B cell (primary cell): ENCODE measurements around the gene ASPHD1.

ENCODE experiments used
- EZH2 ChIP-seq: IDR thresholded peaks from 2 replicates; pipeline ENCODE4 v1.6.1; 2012; ENCODE audit warnings: borderline replicate concordance, low read depth, mild to moderate bottlenecking, moderate library complexity, low read length; ENCODE audit not compliant: insufficient read depth, poor library complexity, severe bottlenecking
- TF ChIP-seq, protein P1 (sequence below): fragments of 200-600 bp; IDR thresholded peaks from one replicate; pipeline ENCODE4 v1.8.0; 2022; ENCODE audit warnings: antibody characterized with exemption, mild to moderate bottlenecking

DNA sequence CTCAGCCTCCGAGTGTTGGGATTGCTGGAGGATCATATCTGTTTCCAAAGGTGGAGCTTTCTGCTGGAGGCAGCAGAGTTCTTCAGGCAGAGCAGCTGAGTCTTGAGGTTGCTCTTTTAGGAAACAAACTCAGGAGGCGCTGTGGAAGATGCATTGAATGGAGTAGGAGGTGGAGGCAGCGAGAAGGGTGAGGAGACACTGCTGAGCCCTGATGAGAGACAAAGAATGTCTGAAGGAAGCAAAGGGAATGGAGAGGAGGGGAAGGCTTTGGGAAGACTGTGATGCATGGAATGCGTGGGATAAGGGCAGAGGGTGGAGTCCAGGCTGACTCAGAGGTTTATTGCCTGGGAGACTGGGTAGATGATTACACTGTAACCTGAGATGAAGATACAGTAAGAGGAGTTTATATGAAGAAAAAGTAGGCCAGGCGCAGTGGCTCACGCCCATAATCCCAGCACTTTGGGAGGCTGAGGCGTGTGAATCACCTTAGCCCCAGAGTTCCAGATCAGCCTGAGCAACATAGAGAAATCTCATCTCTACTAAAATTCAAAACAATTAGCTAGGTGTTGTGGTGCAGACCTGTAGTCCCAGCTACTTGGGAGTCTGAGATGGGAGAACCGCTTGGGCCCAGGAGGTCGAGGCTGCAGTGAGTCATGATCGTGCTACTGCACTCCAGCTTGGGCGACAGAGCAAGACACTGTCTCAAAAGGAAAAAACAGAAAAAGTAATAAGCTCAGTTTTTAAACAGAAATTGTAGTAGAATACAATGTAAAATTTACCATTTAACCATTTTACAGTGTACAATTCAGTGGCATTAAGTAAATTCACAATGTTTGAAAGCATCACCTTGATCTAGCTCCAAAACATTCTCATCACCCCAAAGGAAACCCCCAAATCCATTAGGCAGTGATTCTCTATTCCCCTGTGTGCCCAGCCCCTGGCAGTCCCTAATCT is 43.8 kb downstream of the ASPHD1 start:
- no peak for TF ChIP-seq EZH2
- TF ChIP-seq, protein P1, sequence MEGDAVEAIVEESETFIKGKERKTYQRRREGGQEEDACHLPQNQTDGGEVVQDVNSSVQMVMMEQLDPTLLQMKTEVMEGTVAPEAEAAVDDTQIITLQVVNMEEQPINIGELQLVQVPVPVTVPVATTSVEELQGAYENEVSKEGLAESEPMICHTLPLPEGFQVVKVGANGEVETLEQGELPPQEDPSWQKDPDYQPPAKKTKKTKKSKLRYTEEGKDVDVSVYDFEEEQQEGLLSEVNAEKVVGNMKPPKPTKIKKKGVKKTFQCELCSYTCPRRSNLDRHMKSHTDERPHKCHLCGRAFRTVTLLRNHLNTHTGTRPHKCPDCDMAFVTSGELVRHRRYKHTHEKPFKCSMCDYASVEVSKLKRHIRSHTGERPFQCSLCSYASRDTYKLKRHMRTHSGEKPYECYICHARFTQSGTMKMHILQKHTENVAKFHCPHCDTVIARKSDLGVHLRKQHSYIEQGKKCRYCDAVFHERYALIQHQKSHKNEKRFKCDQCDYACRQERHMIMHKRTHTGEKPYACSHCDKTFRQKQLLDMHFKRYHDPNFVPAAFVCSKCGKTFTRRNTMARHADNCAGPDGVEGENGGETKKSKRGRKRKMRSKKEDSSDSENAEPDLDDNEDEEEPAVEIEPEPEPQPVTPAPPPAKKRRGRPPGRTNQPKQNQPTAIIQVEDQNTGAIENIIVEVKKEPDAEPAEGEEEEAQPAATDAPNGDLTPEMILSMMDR: no peak
